ENCODE data around the gene KRTAP9-6. TPM values are rescaled to one million over a fixed set of nuclear protein-coding genes. Genes with fewer than 3 reads are reported as not detected.

KRTAP9-6 gene
- total RNA-seq, 1 experiment from 2014 or later, result not detected

DNA sequence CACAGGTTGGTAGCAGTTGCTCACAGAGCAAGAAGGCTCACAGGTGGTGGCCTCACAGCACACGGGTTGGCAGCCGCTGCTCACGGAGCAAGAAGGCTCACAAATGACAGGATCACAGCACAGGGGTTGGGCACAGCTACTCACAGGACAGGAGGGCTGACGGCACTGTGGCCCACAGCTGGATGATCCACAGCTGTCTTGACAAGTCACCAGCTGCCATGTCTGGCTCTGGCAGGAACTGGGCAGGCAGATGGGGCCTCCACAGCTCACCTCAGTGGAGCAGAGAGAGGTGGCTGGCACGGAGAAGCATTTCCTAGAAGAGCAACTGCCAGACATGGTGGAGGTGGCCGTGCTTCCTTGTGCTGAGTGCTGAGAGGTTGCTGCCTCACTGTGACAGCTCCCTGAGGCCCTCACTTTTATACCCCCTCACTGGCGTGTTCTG is 43.8 kb downstream of the KRTAP9-6 start, which contains the start of gene KRTAP16-1:
KRTAP16-1 (minus strand) TSS at position 392 of the 442 bp plus-strand sequence; CDS start at position 336, 56 bp downstream.
- Histone ChIP-seq H3K4me2 (ENCODE audit: low read length) (no peak within 1 kb of the TSS), H2AFZ (ENCODE audit: low read depth, low read length, poor library complexity, severe bottlenecking) (no peak within 1 kb of the TSS)

GRCh38 chr17:41311111-41311510 is 45.9 kb downstream of the KRTAP9-6 start:
- Histone ChIP-seq H3K9me3 (ENCODE audit: control insufficient read depth in 1 of 2, insufficient read depth in 1 of 2, low read depth in 1 of 2, low read length in 2 of 2) (no peaks in the 10 kb centered on the region), H3K4me3 (replicated peaks in 1 of 2; ENCODE audit: low read depth in 1 of 2, low read length in 2 of 2) (no peak overlapping the region), H2AFZ (ENCODE audit: low read depth, low read length, poor library complexity, severe bottlenecking) (no peak overlapping the region), H3K4me2 (ENCODE audit: low read length) (no peak overlapping the region), H3K27me3 (ENCODE audit: insufficient read depth, low read length) (no peaks in the 10 kb centered on the region), H3K9me2 (ENCODE audit: insufficient read depth) (no peaks in the 10 kb centered on the region), H3K79me2 (ENCODE audit: insufficient read depth, low read length) (no peaks in the 10 kb centered on the region), H4K20me1 (ENCODE audit: insufficient read depth) (no peaks in the 10 kb centered on the region), H3K9ac (ENCODE audit: low read length) (no peak overlapping the region), H3K27ac (ENCODE audit: low read depth, low read length) (no peak overlapping the region), H3K4me1 (ENCODE audit: control insufficient read depth in 1 of 2, insufficient read depth in 2 of 2, low read length in 2 of 2) (no peaks in the 10 kb centered on the region), H3K36me3 (ENCODE audit: control insufficient read depth in 1 of 2, insufficient read depth in 2 of 2, low read length in 2 of 2) (no peaks in the 10 kb centered on the region)
- POLR2A ChIA-PET, result no interaction called here
- no TSS peak for BruUV-seq (replicated peaks)
- intact Hi-C loops (cut with micrococcal nuclease), result no loop called here
- DNase-seq (ENCODE audit: low read depth, low spot score) (no peak), ATAC-seq (no peak)
- RAD21 ChIA-PET (ENCODE audit: low non-redundant PET in 1 of 2, low total read pairs in 2 of 2, uncharacterized antibody in 2 of 2, unreplicated experiment in 2 of 2), result no interaction called here
- CTCF ChIA-PET, result no interaction called here
- TF ChIP-seq EZH2 (IDR thresholded peaks at IDR 0.05) (no peak), YY1 (IDR thresholded peaks at IDR 0.05; ENCODE audit: extremely low read depth, insufficient replicate concordance, low read depth, low read length) (no peak), EZH2phosphoT487 (IDR thresholded peaks at IDR 0.05; ENCODE audit: borderline replicate concordance) (no peak)
- TF ChIP-seq, protein P1, sequence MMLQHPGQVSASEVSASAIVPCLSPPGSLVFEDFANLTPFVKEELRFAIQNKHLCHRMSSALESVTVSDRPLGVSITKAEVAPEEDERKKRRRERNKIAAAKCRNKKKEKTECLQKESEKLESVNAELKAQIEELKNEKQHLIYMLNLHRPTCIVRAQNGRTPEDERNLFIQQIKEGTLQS (IDR thresholded peaks at IDR 0.05), result no peak
- TF ChIP-seq, protein P2, sequence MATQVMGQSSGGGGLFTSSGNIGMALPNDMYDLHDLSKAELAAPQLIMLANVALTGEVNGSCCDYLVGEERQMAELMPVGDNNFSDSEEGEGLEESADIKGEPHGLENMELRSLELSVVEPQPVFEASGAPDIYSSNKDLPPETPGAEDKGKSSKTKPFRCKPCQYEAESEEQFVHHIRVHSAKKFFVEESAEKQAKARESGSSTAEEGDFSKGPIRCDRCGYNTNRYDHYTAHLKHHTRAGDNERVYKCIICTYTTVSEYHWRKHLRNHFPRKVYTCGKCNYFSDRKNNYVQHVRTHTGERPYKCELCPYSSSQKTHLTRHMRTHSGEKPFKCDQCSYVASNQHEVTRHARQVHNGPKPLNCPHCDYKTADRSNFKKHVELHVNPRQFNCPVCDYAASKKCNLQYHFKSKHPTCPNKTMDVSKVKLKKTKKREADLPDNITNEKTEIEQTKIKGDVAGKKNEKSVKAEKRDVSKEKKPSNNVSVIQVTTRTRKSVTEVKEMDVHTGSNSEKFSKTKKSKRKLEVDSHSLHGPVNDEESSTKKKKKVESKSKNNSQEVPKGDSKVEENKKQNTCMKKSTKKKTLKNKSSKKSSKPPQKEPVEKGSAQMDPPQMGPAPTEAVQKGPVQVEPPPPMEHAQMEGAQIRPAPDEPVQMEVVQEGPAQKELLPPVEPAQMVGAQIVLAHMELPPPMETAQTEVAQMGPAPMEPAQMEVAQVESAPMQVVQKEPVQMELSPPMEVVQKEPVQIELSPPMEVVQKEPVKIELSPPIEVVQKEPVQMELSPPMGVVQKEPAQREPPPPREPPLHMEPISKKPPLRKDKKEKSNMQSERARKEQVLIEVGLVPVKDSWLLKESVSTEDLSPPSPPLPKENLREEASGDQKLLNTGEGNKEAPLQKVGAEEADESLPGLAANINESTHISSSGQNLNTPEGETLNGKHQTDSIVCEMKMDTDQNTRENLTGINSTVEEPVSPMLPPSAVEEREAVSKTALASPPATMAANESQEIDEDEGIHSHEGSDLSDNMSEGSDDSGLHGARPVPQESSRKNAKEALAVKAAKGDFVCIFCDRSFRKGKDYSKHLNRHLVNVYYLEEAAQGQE (IDR thresholded peaks at IDR 0.05; ENCODE audit: low read depth), result no peak

More for the DNA sequence above, 43.8 kb downstream of the KRTAP9-6 start, which contains the start of gene KRTAP16-1:
- no peak within 1 kb of the TSS for H3K9ac ChIP-seq (ENCODE audit: low read length)
- no peaks in the 10 kb centered on the region for H3K27me3 ChIP-seq (ENCODE audit: insufficient read depth, low read length)
- no peaks in the 10 kb centered on the region for H3K9me2 ChIP-seq (ENCODE audit: insufficient read depth)
- H3K9me3 ChIP-seq (ENCODE audit: control insufficient read depth in 1 of 2, insufficient read depth in 1 of 2, low read depth in 1 of 2, low read length in 2 of 2), result no peaks in the 10 kb centered on the region
- H3K79me2 ChIP-seq (ENCODE audit: insufficient read depth, low read length), result no peaks in the 10 kb centered on the region
- ATAC-seq (no peak), DNase-seq (ENCODE audit: low read depth, low spot score) (no peak)
- RAD21 ChIA-PET (ENCODE audit: low non-redundant PET in 1 of 2, low total read pairs in 2 of 2, uncharacterized antibody in 2 of 2, unreplicated experiment in 2 of 2), result no interaction called here
- no peaks in the 10 kb centered on the region for H3K36me3 ChIP-seq (ENCODE audit: control insufficient read depth in 1 of 2, insufficient read depth in 2 of 2, low read length in 2 of 2)
- no peak within 1 kb of the TSS for H3K27ac ChIP-seq (ENCODE audit: low read depth, low read length)
- no peak within 1 kb of the TSS for H3K4me3 ChIP-seq (replicated peaks in 1 of 2; ENCODE audit: low read depth in 1 of 2, low read length in 2 of 2)
- no peaks in the 10 kb centered on the region for H4K20me1 ChIP-seq (ENCODE audit: insufficient read depth)
- H3K4me1 ChIP-seq (ENCODE audit: control insufficient read depth in 1 of 2, insufficient read depth in 2 of 2, low read length in 2 of 2), result no peaks in the 10 kb centered on the region
- no TSS peak for BruUV-seq (replicated peaks)
- TF ChIP-seq FOSL1 (IDR thresholded peaks at IDR 0.05; ENCODE audit: low read depth) (no peak), POLR2AphosphoS5 (IDR thresholded peaks at IDR 0.05; ENCODE audit: low read depth, low read length) (no peak), CBX3 (IDR thresholded peaks at IDR 0.05; ENCODE audit: low read depth) (no peak), ELF1 (IDR thresholded peaks at IDR 0.05; ENCODE audit: borderline replicate concordance, low read depth) (no peak), EZH2 (IDR thresholded peaks at IDR 0.05) (no peak), SP1 (IDR thresholded peaks at IDR 0.05; ENCODE audit: low read depth) (no peak), SIN3A (IDR thresholded peaks at IDR 0.05; ENCODE audit: low read depth) (no peak), JUND (IDR thresholded peaks at IDR 0.05) (no peak), ZNF274 (IDR thresholded peaks at IDR 0.05; ENCODE audit: low read depth, low read length) (no peak), EZH2phosphoT487 (IDR thresholded peaks at IDR 0.05; ENCODE audit: borderline replicate concordance) (no peak)
- TF ChIP-seq, protein P3, sequence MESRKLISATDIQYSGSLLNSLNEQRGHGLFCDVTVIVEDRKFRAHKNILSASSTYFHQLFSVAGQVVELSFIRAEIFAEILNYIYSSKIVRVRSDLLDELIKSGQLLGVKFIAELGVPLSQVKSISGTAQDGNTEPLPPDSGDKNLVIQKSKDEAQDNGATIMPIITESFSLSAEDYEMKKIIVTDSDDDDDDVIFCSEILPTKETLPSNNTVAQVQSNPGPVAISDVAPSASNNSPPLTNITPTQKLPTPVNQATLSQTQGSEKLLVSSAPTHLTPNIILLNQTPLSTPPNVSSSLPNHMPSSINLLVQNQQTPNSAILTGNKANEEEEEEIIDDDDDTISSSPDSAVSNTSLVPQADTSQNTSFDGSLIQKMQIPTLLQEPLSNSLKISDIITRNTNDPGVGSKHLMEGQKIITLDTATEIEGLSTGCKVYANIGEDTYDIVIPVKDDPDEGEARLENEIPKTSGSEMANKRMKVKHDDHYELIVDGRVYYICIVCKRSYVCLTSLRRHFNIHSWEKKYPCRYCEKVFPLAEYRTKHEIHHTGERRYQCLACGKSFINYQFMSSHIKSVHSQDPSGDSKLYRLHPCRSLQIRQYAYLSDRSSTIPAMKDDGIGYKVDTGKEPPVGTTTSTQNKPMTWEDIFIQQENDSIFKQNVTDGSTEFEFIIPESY (IDR thresholded peaks at IDR 0.05; ENCODE audit: extremely low read depth, insufficient replicate concordance, low read length), result no peak
- TF ChIP-seq, protein P4, sequence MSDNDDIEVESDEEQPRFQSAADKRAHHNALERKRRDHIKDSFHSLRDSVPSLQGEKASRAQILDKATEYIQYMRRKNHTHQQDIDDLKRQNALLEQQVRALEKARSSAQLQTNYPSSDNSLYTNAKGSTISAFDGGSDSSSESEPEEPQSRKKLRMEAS (IDR thresholded peaks at IDR 0.05), result no peak
- intact Hi-C loops (cut with micrococcal nuclease), result no loop called here
- CTCF ChIA-PET, result no interaction called here
- POLR2A ChIA-PET, result no interaction called here
